Keratinocyte (primary cell): Measurements from ENCODE around the gene DENND4A. TPM values are rescaled to one million over a fixed set of nuclear protein-coding genes. Genes with fewer than 3 reads are reported as not detected.

Source experiments
- DNase-seq: peaks from one replicate; pipeline ENCODE4 v3.0.0-alpha.2; 2011; ENCODE audit warnings: low read depth, missing footprints, low spot score
- FAIRE-seq: peaks from 2 replicates; lab custom pipeline; 2011; peaks lifted over from hg19 to GRCh38; lab: Jason Lieb, UNC
- H2AFZ ChIP-seq: 2 replicates; pipeline ENCODE4 v1.6.0; 2012; ENCODE audit warnings: low read length, control low read depth, inconsistent platforms; ENCODE audit not compliant: control insufficient read depth
- H3K27ac ChIP-seq: 2 replicates; pipeline ENCODE4 v1.5.1; 2011; ENCODE audit warnings: low read length; ENCODE audit not compliant: control insufficient read depth, insufficient read depth
- H3K27me3 ChIP-seq: 3 replicates; pipeline ENCODE4 v1.6.0; 2011; ENCODE audit warnings: low read length; ENCODE audit not compliant: control insufficient read depth, insufficient read depth; ENCODE audit errors: extremely low read depth
- H3K36me3 ChIP-seq, 2 experiments: 2 replicates in 1 of 2; 3 replicates in 1 of 2; pipeline ENCODE4 v1.5.1; 2011; ENCODE audit warnings: low read length in 2 of 2, mild to moderate bottlenecking in 1 of 2; ENCODE audit not compliant: control insufficient read depth in 2 of 2, insufficient read depth in 2 of 2; ENCODE audit errors: extremely low read depth in 1 of 2
- H3K4me1 ChIP-seq: 3 replicates; pipeline ENCODE4 v1.5.1; 2011; ENCODE audit warnings: low read length; ENCODE audit not compliant: control insufficient read depth, insufficient read depth; ENCODE audit errors: extremely low read depth
- H3K4me2 ChIP-seq: 3 replicates; pipeline ENCODE4 v1.6.0; 2011; ENCODE audit warnings: low read depth, low read length; ENCODE audit not compliant: control insufficient read depth, insufficient read depth; ENCODE audit errors: extremely low read depth
- H3K4me3 ChIP-seq, 3 experiments: fragments of 200-600 bp in 1 of 3; sonication (generic) in 1 of 3; 2 replicates in 2 of 3; 3 replicates in 1 of 3; pipeline ENCODE4 v1.5.1; 2011 to 2016; ENCODE audit warnings: low read length in 3 of 3, mild to moderate bottlenecking in 3 of 3, control low read depth in 2 of 3, inconsistent platforms in 1 of 3, low read depth in 1 of 3, mixed read lengths in 1 of 3, mixed run types in 1 of 3, moderate library complexity in 1 of 3; ENCODE audit not compliant: control insufficient read depth in 2 of 3, insufficient read depth in 2 of 3; ENCODE audit errors: extremely low read depth in 1 of 3
- H3K79me2 ChIP-seq: 2 replicates; pipeline ENCODE4 v1.6.0; 2012; ENCODE audit warnings: low read length; ENCODE audit not compliant: control insufficient read depth, insufficient read depth
- H3K9ac ChIP-seq: 3 replicates; pipeline ENCODE4 v1.6.0; 2011; ENCODE audit warnings: low read length; ENCODE audit not compliant: control insufficient read depth, insufficient read depth; ENCODE audit errors: extremely low read depth
- H3K9me1 ChIP-seq: 3 replicates; pipeline ENCODE4 v1.6.0; 2011; ENCODE audit warnings: low read length; ENCODE audit not compliant: control insufficient read depth, insufficient read depth; ENCODE audit errors: extremely low read depth
- H3K9me3 ChIP-seq: 2 replicates; pipeline ENCODE4 v1.5.1; 2012; ENCODE audit warnings: low read depth, low read length; ENCODE audit not compliant: control insufficient read depth
- H4K20me1 ChIP-seq: 3 replicates; pipeline ENCODE4 v1.6.0; 2011; ENCODE audit warnings: low read length; ENCODE audit not compliant: control insufficient read depth, insufficient read depth; ENCODE audit errors: extremely low read depth
- CTCF ChIP-seq, 3 experiments: IDR thresholded peaks in 1 of 3; conservative IDR thresholded peaks in 1 of 3; optimal IDR thresholded peaks in 1 of 3; 2 replicates in 2 of 3; 3 replicates in 1 of 3; pipeline versions ENCODE3 to v1.5.1; 2011; ENCODE audit warnings: low read length in 3 of 3, mild to moderate bottlenecking in 3 of 3, moderate library complexity in 2 of 3, control low read depth in 1 of 3, inconsistent platforms in 1 of 3; ENCODE audit not compliant: insufficient read depth in 2 of 3; ENCODE audit errors: extremely low read depth in 1 of 3
- EZH2 ChIP-seq: IDR thresholded peaks from one replicate; pipeline ENCODE4 v1.6.1; 2012; ENCODE audit warnings: inconsistent platforms, mild to moderate bottlenecking, low read length, moderate library complexity
- dilution Hi-C: fragments of 300-500 bp; cut with MboI; formaldehyde crosslinking; loops from one replicate; pipeline ENCODE4 v1.7.0; 2020; ENCODE audit warnings: low sequenced_read_pairs; ENCODE audit not compliant: extremely low pct_ligation_motif_present
- polyA plus RNA-seq, 5 experiments: library from polyadenylated mRNA; depleted of rRNA in 3 of 5; stranded (reverse) in 3 of 5; stranded (forward) in 1 of 5; unstranded in 1 of 5; fragments of >200 nt; gene quantifications; 1 replicate in 1 of 5; 2 replicates in 3 of 5; 3 replicates in 1 of 5; pipeline versions ENCODE4 v1.2.1 to v1.2.3, GENCODE V29; 2011 to 2012; ENCODE audit warnings: missing spikeins in 2 of 5, low read depth in 1 of 5, low replicate concordance in 1 of 5

The DENND4A gene
- polyA plus RNA-seq, 1 donor (not counting 4 experiments of a cell fraction or from before 2014, with no cell fraction given) = 10.0 TPM

DNA sequence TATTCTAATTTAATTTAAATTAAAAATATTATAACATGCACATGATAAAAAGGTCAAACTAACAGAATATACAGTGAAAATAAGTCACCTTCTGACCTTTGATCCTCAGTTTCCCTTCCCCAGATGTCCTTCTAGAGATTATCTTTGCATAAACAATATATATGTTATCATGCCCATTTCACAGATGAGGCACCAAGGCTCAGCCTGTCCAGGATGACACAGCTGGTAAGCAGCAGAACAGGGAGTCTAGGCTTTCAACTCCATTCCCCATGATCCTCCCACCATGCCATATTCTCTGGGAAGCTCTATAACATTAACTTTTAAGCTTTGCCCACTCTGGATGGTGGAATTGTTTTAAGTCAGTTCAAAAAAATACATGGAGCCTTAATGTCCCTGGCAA, 169.0 kb downstream of the DENND4A start:
- H3K9ac ChIP-seq = no peak overlapping the region
- H3K27ac ChIP-seq = no peak overlapping the region
- TF ChIP-seq CTCF (optimal IDR thresholded peaks at IDR 0.05 in 1 of 3, IDR thresholded peaks at IDR 0.05 in 1 of 3, conservative IDR thresholded peaks at IDR 0.05 in 1 of 3; ENCODE audit: extremely low read depth in 1 of 3, insufficient read depth in 2 of 3, low read length in 3 of 3) (no peak), EZH2 (no peak)
- no peak for FAIRE-seq
- no peaks in the 10 kb centered on the region for H3K27me3 ChIP-seq
- H3K9me1 ChIP-seq = no peaks in the 10 kb centered on the region
- H4K20me1 ChIP-seq = no peaks in the 10 kb centered on the region
- DNase-seq = no peak
- H3K36me3 ChIP-seq = peaks cover 4% of the 10 kb centered on the region in 2 experiments
- H3K4me1 ChIP-seq = no peaks in the 10 kb centered on the region
- no peaks in the 10 kb centered on the region for H3K79me2 ChIP-seq
- H3K9me3 ChIP-seq = no peaks in the 10 kb centered on the region
- H2AFZ ChIP-seq = no peak overlapping the region
- no peak overlapping the region for H3K4me2 ChIP-seq
- dilution Hi-C loops = no loop called here
- H3K4me3 ChIP-seq = no peak overlapping the region

DNA sequence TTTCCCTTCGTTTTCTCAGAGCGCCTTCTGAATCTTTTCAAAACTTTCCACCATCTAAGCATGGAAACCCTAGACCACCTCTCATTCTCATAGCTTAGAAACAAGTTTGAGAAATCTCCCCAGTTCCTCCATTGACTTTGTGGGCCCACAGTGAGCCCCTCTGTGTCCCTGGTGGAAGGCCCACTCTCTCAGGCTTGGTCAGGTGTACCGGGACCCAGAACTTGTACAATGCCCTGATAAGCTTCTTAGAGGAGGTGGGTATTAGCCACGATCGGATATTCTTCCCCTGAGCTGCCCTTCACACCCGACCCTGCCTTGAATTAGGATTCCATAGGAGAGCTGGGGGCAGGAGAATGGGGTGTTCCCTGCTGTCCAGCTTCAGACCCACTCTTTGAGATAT, 170.5 kb downstream of the DENND4A start, which contains the start of gene SLC24A1:
Gene SLC24A1, plus strand, starts transcription at position 301 of the 400 bp plus-strand sequence. CDS start 2,143 bp downstream, outside the sequence.
- Histone ChIP-seq H3K36me3 (peaks cover 4% of the 10 kb centered on the region in 2 experiments), H3K9me3 (no peaks in the 10 kb centered on the region), H3K4me3 (no peak within 1 kb of the TSS), H3K9ac (no peak within 1 kb of the TSS), H3K9me1 (no peaks in the 10 kb centered on the region), H3K4me1 (no peaks in the 10 kb centered on the region), H3K79me2 (no peaks in the 10 kb centered on the region), H3K4me2 (no peak within 1 kb of the TSS), H3K27me3 (no peaks in the 10 kb centered on the region), H4K20me1 (no peaks in the 10 kb centered on the region), H2AFZ (no peak within 1 kb of the TSS), H3K27ac (no peak within 1 kb of the TSS)
- no peak for FAIRE-seq
- dilution Hi-C loops = no loop called here
- no peak for TF ChIP-seq CTCF (optimal IDR thresholded peaks at IDR 0.05 in 1 of 3, IDR thresholded peaks at IDR 0.05 in 1 of 3, conservative IDR thresholded peaks at IDR 0.05 in 1 of 3; ENCODE audit: extremely low read depth in 1 of 3, insufficient read depth in 2 of 3, low read length in 3 of 3)
- no peak for TF ChIP-seq EZH2
- no peak for DNase-seq
